ENCODE data around the gene EHMT1.

- TF ChIP-seq, protein P1, sequence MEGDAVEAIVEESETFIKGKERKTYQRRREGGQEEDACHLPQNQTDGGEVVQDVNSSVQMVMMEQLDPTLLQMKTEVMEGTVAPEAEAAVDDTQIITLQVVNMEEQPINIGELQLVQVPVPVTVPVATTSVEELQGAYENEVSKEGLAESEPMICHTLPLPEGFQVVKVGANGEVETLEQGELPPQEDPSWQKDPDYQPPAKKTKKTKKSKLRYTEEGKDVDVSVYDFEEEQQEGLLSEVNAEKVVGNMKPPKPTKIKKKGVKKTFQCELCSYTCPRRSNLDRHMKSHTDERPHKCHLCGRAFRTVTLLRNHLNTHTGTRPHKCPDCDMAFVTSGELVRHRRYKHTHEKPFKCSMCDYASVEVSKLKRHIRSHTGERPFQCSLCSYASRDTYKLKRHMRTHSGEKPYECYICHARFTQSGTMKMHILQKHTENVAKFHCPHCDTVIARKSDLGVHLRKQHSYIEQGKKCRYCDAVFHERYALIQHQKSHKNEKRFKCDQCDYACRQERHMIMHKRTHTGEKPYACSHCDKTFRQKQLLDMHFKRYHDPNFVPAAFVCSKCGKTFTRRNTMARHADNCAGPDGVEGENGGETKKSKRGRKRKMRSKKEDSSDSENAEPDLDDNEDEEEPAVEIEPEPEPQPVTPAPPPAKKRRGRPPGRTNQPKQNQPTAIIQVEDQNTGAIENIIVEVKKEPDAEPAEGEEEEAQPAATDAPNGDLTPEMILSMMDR (IDR thresholded peaks at IDR 0.05), result no peak
- no peak for TF ChIP-seq POLR2A (IDR thresholded peaks at IDR 0.05)
Measured at GRCh38 chr9:137731947-137732813, 113.4 kb downstream of the EHMT1 start.

Data from Peyer's patch (tissue), 4 donors.